HG02870 (cell line): ENCODE data around the gene LONRF3.
"Not testable (repeated sequence)": the region's sequence is repeated elsewhere in the genome, so short reads cannot be mapped to it uniquely, and the experiment has no call there.

ENCODE experiments used
- ATAC-seq: cut with Tn5 transposase; IDR thresholded peaks from one replicate; pipeline ENCODE4 v1.9.1; 2021; ENCODE audit warnings: mild to moderate bottlenecking, moderate library complexity; ENCODE audit not compliant: unreplicated experiment

Gene LONRF3

DNA sequence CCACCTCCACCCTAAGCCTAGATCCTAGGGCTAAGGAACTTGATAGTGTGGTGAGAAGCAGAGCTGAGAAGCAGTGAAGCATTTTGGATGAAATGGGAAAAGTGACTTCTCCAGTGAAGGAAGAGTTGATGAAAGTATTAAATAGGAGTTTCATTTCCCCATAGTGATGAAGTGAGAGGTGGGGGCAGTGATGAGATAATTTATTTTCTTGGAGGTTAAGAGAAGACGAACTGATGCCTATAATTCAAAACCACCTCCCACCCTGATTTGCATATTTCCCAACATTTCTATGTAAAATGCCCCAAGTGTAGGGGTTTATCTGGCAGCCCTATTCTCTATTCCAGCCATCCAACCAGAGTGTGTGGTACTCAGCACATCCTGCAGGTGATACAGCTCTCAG is 6.3 kb downstream of the LONRF3 start:
- no peak for ATAC-seq

DNA sequence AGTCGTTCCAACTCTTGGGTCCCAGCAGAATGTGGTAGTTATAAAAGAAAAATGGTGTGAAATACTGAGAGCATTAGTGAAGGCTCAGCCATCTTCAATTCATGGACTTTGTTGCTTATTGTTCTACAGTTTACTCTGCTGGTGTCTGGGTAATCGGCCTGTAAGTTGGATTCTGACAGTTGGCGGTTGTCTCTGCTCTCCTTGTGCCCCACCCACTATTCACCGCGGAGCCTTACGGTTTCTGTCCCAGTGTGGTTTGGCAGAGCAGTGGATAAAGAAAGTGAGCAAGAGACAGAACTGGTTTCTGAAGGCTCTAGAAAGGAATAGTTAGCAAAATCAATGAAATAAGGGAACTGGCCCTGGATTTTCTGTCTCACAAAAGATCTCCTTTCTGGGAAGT is 9.1 kb downstream of the LONRF3 start:
- no peak for ATAC-seq

DNA sequence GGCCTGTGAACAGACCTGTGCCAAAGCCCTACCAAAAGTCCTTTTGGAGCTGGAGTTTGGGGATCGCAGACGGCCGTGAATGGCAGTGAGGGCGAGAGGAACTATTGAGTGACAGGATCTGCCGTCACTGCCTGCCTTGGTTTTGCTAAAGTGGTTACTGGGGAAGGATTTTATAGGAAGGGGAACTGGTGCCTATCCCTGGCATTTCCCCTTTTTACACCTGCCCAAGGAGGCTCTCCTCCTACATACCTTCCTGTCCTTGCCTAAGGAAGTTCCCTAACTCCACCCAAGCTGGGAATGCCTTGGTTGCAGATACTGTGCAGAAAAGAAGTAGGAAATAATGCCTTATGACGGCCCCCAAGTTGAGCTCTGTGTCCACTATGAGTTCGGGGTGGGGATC is 14.5 kb downstream of the LONRF3 start:
- no peak for ATAC-seq

DNA sequence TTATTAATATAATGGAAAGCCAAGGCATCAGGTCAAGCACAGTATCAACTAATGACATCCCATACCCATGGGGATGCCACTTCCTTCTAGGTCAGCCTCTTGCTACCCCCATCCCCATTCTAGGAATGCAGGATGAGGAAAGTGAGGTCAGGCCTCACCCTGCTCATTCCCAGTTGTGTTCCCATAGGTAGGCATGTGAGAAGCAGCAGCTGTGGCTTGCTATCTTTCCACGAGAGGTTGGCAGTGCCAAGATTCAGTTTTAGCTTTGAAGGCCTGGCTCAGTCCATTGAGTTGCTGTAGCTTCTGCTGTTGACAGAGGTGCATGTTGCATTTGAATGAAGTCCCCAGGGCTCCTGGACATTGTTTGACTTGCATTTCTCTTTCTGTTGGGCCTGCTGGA is 15.5 kb downstream of the LONRF3 start:
- ATAC-seq = no peak

DNA sequence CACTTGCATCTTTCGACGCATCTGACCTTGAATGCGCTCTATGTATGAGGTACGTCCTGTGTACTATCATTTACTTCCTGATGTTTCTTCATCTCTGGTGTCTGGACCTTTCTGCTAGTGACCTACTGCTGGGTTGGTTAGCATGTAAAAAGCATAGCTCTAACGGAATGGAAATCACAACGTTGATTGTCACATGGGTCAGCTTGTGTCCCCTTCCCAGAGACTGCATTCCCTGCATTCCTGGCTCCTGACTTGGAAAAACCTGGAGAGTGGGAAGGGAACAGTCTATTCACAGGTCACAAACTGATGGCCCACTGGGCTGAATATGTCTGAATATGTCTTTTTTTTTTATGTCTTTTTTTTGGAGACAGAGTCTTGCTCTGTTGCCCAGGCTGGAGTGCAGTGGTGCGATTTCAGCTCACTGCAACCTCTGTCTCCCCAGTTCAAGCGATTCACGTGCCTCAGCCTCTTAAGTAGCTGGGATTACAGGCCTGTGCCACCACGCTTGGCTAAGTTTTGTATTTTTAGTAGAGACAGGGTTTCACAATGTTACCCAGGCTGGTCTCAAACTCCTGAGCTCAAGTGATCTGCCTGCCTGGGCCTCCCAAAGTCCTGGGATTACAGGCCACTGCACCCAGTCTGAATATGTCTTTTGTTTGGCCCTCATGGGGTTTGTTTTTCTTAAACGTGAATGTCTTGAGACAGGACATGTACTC is 16.3 kb downstream of the LONRF3 start:
- ATAC-seq = no peak

DNA sequence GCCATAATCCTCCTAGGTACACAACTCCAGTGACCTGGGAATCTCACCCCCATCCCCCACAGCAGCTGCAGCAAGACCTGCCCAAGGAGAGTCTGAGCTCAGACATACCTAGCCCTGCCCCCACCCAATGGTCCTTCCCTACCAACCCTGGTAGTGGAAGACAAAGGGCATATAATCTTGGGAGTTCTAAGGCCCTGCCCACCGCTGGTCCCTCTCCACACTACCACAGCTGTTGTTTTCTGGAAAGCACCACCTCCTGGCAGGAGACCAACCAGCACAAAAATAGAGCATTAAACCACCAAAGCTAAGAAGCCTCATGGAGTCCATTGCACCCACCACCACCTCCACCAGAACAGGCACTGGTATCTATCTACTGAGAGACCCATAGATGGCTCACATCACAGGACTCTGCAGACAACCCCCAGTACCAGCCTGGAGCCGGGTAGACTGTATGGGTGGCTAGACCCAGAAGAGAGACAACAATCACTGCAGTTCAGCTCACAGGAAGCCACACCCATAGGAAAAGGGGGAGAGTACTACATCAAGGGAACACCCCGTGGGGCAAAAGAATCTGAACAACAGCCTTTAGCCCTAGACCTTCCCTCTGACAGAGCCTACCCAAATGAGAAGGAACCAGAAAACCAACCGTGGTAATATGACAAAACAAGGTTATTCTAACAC is 18.2 kb downstream of the LONRF3 start:
- not testable (repeated sequence) for ATAC-seq

DNA sequence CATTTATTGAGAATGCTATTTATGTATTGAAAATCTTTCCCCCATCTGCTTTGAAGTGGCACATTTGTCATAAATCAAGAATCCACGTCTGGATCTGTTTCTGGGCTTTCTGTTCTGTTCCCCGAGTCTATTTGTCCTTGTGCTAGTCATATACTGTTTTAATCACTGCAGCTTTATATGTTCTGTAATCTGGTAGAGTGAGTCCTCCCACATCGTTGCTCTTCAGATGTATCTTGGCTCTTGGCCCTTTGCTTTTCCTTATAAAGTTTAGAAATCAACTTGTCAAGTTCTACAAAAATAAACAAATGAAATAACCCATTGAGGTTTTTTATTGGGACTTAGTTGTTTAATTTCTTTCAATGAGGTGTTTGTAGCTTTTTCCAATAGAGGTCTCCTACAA is 29.0 kb downstream of the LONRF3 start:
- ATAC-seq = no peak

DNA sequence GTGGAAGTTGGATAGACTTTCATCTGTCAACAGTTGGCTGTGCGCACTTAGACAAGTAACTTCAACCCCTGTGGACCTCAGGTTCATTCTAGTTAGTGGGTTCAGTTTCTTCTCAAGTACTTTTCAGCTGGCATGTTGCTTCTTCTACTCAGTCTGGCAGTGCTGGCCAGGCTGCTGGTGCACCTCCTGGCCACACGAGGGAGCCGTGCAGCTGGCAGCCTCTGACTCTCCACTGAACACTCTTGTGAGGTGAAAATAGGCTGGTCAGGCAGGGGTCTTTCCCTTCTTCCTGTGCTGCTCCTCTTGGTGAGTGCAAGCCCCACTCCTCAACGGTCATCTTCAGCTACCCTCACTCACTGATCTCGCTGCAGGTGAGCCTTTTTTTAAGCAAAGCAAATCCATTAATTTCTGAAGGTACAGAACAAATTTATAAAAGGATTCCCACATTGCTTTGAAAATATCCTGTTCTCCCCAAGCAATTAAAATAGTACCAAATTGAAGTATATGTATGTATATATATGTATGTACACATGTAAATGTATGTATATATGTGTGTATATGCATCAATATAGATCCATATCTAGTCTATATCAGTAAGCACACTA is 30.6 kb downstream of the LONRF3 start:
- peak; percentile 90 for ATAC-seq

DNA sequence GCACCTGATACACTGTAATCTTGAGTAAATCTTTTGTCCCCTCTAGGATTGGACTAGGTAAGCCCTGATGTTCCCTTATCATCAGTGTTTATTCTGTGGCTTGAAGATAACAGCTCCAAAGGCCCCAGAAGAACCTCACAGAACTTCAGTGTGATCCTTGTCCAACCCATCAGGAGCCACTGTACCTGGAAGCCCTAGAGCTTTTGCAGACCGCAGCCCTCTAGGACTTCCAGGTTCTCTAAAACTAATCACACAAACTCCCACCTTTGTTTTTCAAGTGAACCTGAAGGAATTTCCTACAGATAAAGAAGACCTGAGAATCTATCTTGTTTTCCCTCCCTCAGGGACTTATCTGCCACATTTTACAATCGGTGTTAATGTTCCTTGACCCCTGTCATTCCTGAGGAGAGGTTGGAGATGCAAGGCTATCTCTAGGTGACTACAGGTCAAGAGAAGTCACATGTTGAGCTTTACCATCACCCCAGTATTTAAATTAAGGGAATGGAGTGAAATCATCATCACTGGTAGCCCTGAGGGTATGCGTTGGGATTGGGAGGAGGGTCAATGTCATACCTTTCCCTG is 32.9 kb downstream of the LONRF3 start:
- no peak for ATAC-seq

DNA sequence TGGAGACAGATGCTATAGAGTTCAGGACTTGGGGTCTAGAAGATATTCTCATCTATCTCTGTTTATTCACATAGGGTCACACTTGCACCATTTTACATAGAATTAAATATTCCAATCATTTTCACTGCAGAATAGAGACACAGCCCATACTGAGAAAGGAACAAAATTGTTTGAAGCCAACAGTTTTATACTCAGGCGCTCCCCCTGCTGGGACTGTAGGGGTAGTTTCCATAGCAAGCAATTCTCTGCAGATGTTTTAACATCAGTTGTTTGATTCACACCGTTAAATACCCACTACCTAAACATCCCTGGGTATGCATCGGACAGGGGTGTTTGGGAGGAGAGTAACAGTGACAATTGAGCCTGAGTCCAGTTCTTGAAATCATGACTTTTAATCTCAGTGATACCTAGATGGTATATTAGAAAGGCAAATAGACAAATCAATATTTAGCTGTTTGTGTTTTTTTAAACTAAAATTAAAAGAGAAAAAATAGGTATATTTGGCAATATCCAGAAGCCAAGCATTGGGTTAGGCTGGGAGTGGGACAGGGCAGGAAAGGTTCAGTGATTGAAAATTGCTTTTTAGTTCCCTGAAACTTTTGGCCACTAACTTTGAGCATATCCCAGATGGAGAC is 33.8 kb downstream of the LONRF3 start:
- peak; percentile 63 for ATAC-seq

DNA sequence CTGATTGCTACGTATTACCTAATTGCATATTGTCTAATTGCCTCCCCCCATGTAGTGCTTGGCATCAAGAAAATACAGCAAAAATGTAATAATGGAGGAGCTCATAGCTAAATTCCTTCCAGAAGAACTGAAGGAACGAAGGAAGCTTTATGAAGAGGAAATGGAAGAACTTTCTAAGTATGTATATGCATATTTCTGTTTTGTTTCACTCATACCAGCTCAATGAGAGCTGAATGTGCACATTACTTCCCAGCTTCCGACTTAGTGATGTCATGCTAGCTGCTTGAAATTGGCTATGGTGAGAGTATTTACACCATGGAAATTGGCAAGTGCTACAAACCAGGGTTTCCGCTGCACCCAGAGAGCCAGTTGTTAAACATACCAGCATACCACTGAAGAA is 34.7 kb downstream of the LONRF3 start:
- no peak for ATAC-seq

DNA sequence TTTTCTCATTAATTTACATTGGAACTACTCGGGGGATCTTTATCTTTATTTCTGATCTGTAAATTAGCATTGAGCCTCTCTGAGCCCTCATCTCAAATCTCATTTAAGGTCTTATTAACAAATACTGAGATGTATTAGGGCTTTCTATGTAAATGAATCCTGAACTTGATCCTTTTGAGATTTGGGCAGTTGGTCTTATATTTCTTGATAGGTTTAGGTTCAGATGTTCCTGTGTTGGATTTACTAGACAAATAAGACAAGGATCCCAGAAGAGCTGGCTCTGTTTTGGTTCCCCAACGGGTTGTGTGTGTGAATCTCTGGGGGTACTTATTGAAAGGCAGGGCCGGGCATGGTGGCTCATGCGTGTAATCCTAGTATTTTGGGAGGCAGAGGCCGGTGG is 36.1 kb downstream of the LONRF3 start:
- ATAC-seq = no peak

DNA sequence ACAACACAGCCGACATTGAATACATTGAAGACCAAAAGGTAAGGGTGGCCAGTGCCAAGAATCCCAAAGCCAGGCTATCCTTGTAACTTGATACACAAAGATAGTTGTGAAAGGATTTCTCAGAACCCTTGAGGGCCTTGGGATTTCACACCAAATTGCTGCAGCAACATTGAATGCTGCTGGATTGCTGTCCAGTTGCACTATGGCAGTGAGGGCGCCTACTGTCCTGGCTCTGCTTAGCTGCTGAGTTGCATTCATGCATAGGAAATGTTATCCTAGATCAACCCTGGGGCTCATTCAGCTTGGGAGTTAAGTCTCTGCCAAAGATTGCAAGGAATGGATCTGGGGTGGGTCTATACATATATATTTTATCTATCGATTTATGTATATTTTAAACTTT is 38.7 kb downstream of the LONRF3 start:
- no peak for ATAC-seq

DNA sequence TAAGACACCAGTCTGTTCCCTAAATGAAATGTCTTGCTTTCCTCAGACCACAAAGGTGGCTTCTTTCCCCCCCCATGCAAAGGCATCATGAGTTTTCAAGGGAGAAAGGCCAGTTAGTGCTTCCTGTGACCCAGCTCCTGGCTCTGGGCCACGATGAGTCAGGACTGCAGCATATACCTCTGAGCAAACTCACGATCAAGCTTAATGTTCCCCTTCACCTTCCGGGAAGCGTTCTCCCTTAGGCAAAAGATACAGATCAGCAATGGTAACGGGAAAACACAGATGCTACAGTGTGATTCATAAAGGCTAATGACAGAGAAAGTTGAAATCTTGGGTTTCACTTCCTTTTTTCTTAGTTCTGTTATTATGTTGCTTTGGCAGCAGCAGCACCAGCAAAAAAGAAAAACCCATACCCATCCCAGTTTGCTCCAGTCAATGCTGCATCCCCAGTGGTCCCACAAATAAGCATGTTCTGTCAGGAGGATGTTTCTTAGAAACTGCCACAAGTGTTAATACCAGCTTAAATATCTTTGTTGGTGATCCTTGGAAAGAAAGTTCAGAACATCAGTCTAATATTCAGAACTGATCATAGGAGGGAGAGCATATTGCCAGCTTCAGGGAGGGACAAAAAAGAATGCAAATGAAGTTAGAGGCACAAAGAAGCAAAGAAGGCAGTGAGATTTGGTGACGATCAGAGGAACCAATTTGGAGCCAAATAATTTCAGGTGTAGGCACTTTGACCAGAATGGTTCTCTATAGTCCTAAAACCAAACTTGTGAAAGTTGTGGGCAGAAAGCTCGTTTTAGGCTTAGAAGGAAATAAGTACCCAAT is 41.2 kb downstream of the LONRF3 start:
- peak; percentile 97 for ATAC-seq

DNA sequence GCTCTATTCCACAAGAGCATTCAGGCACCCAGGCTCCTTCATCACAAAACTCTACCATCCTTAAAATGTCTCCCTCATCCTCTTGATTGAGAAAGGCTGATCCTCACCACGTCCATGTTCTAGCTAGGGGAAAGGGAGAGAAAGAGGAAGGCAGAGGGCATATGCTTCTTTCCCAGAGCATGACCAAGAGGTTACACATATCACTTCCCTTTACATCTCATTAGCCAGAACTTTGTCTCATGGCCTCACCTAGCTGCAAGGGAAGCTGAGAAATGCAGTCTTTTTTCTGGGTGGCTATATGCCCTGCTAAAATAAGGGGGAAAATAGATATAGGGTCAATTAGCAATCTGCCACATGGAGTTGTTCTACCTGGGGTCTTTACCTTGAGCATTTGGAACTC is 42.7 kb downstream of the LONRF3 start:
- ATAC-seq = no peak

DNA sequence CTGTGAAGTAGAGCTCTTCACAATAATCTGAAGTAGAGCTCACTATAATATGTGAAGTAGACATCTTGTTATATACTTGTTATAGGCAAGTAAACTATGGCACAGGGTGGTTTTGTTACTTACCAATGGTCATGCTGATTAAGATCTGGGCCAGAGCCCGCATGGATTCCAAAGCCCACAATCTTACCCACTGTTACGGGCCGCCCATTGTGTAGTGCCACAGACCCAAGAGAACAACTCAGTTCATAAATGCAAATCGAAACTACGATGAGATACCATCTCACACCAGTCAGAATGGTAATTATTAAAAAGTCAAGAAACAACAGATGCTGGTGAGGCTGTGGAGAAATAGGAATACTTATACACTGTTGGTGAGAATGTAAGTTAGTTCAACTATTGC is 51.5 kb downstream of the LONRF3 start:
- no peak for ATAC-seq

DNA sequence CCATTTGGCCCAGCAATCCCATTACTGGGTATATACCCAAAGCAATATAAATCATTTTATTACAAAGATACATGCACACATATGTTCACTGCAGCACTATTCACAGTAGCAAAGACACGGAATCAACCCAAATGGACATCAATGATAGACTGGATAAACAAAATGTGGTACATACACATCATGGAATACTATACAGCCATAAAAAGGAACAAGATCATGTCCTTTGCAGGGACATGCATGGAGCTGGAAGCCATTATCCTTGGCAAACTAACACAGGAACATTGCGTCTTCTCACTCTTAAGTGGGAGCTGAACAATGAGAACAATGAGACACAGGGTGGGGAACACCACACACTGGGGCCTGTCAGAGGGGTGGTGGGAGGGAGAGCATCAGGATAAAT is 51.9 kb downstream of the LONRF3 start:
- ATAC-seq = not testable (repeated sequence)

DNA sequence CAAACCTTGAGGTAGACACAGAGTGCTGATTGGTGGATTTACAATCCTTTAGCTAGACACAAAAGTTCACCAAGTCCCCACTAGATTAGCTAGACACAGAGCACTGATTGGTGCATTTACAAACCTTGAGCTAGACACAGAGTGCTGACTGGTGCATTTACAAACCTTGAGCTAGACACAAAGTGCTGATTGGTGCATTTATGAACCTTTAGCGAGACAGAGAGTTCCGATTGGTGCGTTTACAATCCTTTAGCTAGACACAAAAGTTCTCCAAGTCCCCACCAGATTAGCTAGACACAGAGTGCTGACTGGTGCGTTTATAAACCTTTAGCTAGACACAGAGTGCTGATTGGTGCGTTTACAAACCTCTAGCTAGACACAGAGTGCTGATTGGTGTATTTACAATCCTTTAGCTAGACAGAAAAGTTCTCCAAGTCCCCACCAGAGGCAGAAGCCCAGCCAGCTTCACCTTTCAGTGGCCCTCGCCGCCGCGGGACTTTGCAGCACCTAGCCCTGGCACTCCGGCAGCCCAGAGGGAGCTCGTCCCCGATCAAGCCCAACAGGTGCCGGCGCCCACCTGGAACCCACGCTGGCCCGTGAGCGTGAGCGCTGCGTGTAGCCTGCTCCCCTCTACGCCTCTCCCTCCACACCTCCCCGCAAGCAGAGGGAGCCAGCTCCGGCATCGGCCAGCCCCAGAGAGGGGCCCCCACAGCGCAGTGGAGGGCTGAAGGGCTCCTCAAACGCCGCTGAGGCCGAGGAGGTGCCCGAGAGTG is 53.7 kb downstream of the LONRF3 start:
- not testable (repeated sequence) for ATAC-seq

DNA sequence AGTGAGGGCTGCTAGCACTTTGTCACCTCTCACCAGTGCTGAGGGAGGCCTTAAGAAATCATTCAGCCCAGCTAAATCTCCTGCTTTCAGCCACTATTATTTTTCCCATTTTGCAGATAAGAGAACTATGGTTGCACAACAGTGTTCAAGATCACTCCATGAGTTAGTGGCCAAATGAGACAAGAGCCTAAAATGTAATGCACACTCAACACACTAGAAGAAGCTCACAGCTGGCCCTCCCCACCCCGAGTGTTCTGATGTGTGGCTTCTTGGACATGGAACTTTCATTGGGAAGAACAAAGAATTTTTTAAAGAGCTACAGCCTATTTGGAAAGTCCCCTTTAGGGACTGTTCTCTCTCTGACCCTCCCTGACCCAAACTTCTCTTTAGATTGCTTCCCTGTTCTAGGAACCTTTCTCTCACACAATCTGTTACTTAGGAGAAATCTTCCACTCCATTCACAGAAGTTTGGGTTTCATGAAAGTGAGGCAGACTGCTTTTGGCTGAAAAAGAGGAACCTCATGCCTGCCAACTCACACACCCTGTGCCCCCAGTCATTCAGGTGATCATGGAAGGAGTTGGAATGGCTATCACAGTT is 54.4 kb downstream of the LONRF3 start:
- ATAC-seq = no peak
